Endothelial cell of umbilical vein (primary cell): ENCODE measurements around the gene CNTNAP2. TPM values are rescaled to one million over a fixed set of nuclear protein-coding genes. Genes with fewer than 3 reads are reported as not detected.

Experiments used
- BruUV-seq: library from RNA; stranded (reverse); fragments of 400-500 nt; replicated peaks from 2 replicates; lab custom pipeline; 2021; lab: Mats Ljungman, UMichigan
- CTCF ChIA-PET: fragments of 300-600, 350-600 bp; sonication (Branson Sonifier 250); formaldehyde crosslinking; loops from one replicate; lab custom pipeline; 2021; ENCODE audit warnings: antibody characterized with exemption, inconsistent platforms; lab: Charles Lee
- POLR2A ChIA-PET: fragments of 300-600, 350-600 bp; sonication (Branson Sonifier 250); formaldehyde crosslinking; loops from one replicate; lab custom pipeline; 2021; ENCODE audit warnings: antibody characterized with exemption, inconsistent platforms; lab: Charles Lee
- DNase-seq: peaks from one replicate; pipeline ENCODE4 v3.0.0-alpha.2; 2011; ENCODE audit warnings: low read depth, low spot score
- FAIRE-seq: peaks from 2 replicates; lab custom pipeline; 2011; peaks lifted over from hg19 to GRCh38; lab: Jason Lieb, UNC
- H2AFZ ChIP-seq: 2 replicates; pipeline ENCODE4 v1.6.0; 2012; ENCODE audit warnings: low read depth, low read length, control low read depth, inconsistent platforms
- H3K27ac ChIP-seq: 2 replicates; pipeline ENCODE4 v1.5.1; 2011; ENCODE audit warnings: low read depth, mild to moderate bottlenecking, control low read depth, low read length, moderate library complexity; ENCODE audit not compliant: insufficient read depth
- H3K27me3 ChIP-seq, 2 experiments: 2 replicates each; pipeline versions ENCODE4 v1.6.0 to v1.6.1; 2011; ENCODE audit warnings: low read length in 2 of 2, mixed read lengths in 1 of 2; ENCODE audit not compliant: control insufficient read depth in 2 of 2, insufficient read depth in 2 of 2
- H3K36me3 ChIP-seq, 2 experiments: 2 replicates in 1 of 2; 3 replicates in 1 of 2; pipeline ENCODE4 v1.5.1; 2011; ENCODE audit warnings: low read length in 2 of 2, mild to moderate bottlenecking in 1 of 2, moderate library complexity in 1 of 2; ENCODE audit not compliant: control insufficient read depth in 2 of 2, insufficient read depth in 2 of 2; ENCODE audit errors: extremely low read depth in 1 of 2
- H3K4me1 ChIP-seq: 3 replicates; pipeline ENCODE4 v1.5.1; 2011; ENCODE audit warnings: mild to moderate bottlenecking, low read length; ENCODE audit not compliant: control insufficient read depth, insufficient read depth; ENCODE audit errors: extremely low read depth
- H3K4me2 ChIP-seq: 2 replicates; pipeline ENCODE4 v1.6.1; 2011; ENCODE audit warnings: low read length, control low read depth, mixed read lengths; ENCODE audit not compliant: insufficient read depth
- H3K4me3 ChIP-seq, 3 experiments: fragments of 200-600 bp in 1 of 3; sonication (generic), shearing (Covaris generic) in 1 of 3; replicated peaks in 1 of 3; 2 replicates each; pipeline ENCODE4 v1.5.1; 2011 to 2016; ENCODE audit warnings: control low read depth in 3 of 3, low read length in 3 of 3, mild to moderate bottlenecking in 2 of 3, inconsistent platforms in 1 of 3, low read depth in 1 of 3, moderate library complexity in 1 of 3; ENCODE audit not compliant: insufficient read depth in 1 of 3
- H3K79me2 ChIP-seq: 2 replicates; pipeline ENCODE4 v1.6.0; 2012; ENCODE audit warnings: low read length, inconsistent platforms; ENCODE audit not compliant: control insufficient read depth, insufficient read depth
- H3K9ac ChIP-seq: replicated peaks from 2 replicates; pipeline ENCODE3; 2011; ENCODE audit warnings: low read length, control low read depth; ENCODE audit not compliant: insufficient read depth; ENCODE audit errors: extremely low read depth
- H3K9me1 ChIP-seq: replicated peaks from 3 replicates; pipeline ENCODE4 v1.6.0; 2011; ENCODE audit warnings: mild to moderate bottlenecking, low read length; ENCODE audit not compliant: control insufficient read depth, insufficient read depth; ENCODE audit errors: extremely low read depth
- H3K9me3 ChIP-seq: replicated peaks from 2 replicates; pipeline ENCODE4 v1.5.1; 2012; ENCODE audit warnings: low read length, inconsistent platforms; ENCODE audit not compliant: control insufficient read depth, insufficient read depth
- H4K20me1 ChIP-seq: replicated peaks from 2 replicates; pipeline ENCODE3; 2011; ENCODE audit warnings: mild to moderate bottlenecking, low read length; ENCODE audit not compliant: control insufficient read depth, insufficient read depth; ENCODE audit errors: extremely low read depth
- EZH2 ChIP-seq: IDR thresholded peaks from 2 replicates; pipeline ENCODE4 v1.6.1; 2012; ENCODE audit warnings: borderline replicate concordance, low read depth, mild to moderate bottlenecking, moderate library complexity, low read length, inconsistent platforms; ENCODE audit not compliant: severe bottlenecking
- FOS ChIP-seq: IDR thresholded peaks from 2 replicates; pipeline ENCODE4 v1.6.1; 2011; ENCODE audit warnings: mild to moderate bottlenecking, low read length, moderate library complexity, borderline replicate concordance; ENCODE audit not compliant: insufficient read depth
- GATA2 ChIP-seq: IDR thresholded peaks from 2 replicates; pipeline ENCODE4 v1.7.0; 2011; ENCODE audit warnings: low read depth, mild to moderate bottlenecking, moderate library complexity, mixed read lengths, low read length; ENCODE audit not compliant: insufficient read length, insufficient read depth
- JUN ChIP-seq: IDR thresholded peaks from 2 replicates; pipeline ENCODE4 v1.6.1; 2011; ENCODE audit warnings: borderline replicate concordance, low read depth; ENCODE audit not compliant: insufficient read length, insufficient read depth
- MYC ChIP-seq: IDR thresholded peaks from one replicate; pipeline ENCODE4 v1.6.1; 2011; ENCODE audit warnings: mild to moderate bottlenecking, low read depth, low read length
- POLR2A ChIP-seq: IDR thresholded peaks from 2 replicates; pipeline ENCODE4 v1.6.1; 2012; ENCODE audit warnings: low read depth, mild to moderate bottlenecking, control low read depth, low read length
- POLR2AphosphoS5 ChIP-seq: IDR thresholded peaks from 2 replicates; pipeline ENCODE4 v1.6.1; 2012; ENCODE audit warnings: low read depth, mild to moderate bottlenecking, control low read depth, low read length, moderate library complexity; ENCODE audit not compliant: insufficient read depth
- dilution Hi-C: fragments of 300-500 bp; cut with MboI; formaldehyde crosslinking; loops from one replicate; pipeline ENCODE4 v1.15.0; 2019; ENCODE audit warnings: low sequenced_read_pairs; ENCODE audit not compliant: extremely low pct_ligation_motif_present
- intact Hi-C: fragments of 100-400 bp; cut with micrococcal nuclease; formaldehyde crosslinking; loops from one replicate; pipeline ENCODE4 v1.10.0; 2022
- polyA plus RNA-seq, 4 experiments: library from polyadenylated mRNA; depleted of rRNA in 3 of 4; stranded (reverse) in 3 of 4; unstranded in 1 of 4; fragments of >200 nt; gene quantifications; 2 replicates each; pipeline versions ENCODE4 v1.2.1 to v1.2.3, GENCODE V29; 2011 to 2012; ENCODE audit warnings: missing spikeins in 1 of 4
- total RNA-seq: library from RNA; stranded (reverse); gene quantifications from 2 replicates; pipeline ENCODE4 v1.2.3, GENCODE V29; 2021
- TF ChIP-seq, protein P1 (sequence below): IDR thresholded peaks from 2 replicates; pipeline ENCODE4 v1.6.1; 2011; ENCODE audit not compliant: insufficient read depth, insufficient read length
- TF ChIP-seq, protein P2 (sequence below), 2 donors: IDR thresholded peaks; 1 replicate in 1 of 2; 2 replicates in 1 of 2; pipeline ENCODE4 v1.5.1; 2011; ENCODE audit warnings: low read length in 2 of 2, mild to moderate bottlenecking in 2 of 2, moderate library complexity in 2 of 2, control low read depth in 1 of 2, inconsistent platforms in 1 of 2, low read depth in 1 of 2; ENCODE audit not compliant: insufficient read depth in 1 of 2; ENCODE audit errors: extremely low read depth in 1 of 2

CNTNAP2 gene
- total and polyA plus RNA-seq, 2 donors (not counting 3 experiments of a cell fraction or from before 2014, with no cell fraction given) = not detected

DNA sequence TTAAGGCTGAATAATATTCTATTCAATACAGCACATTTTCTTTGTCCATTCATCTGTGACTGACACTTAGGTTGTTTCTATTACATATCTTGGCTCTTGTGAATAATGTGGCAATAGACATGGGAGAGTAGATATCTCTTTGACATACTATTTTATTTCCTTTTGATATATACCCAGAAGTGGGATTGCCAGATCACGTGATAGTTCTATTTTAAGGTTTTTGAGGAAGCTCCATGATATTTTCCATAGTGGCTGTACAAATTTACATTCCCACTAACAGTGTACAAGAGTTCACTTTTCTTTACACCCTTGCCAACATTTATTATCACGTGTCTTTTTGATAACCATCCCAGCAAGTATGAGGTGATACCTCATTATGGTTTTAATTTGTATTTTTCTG is 1114.7 kb downstream of the CNTNAP2 start:
- Histone ChIP-seq H3K27ac (no peak overlapping the region), H3K27me3 (no peaks in the 10 kb centered on the region), H3K36me3 (no peaks in the 10 kb centered on the region), H3K79me2 (no peaks in the 10 kb centered on the region), H2AFZ (no peak overlapping the region), H3K9me3 (peaks cover 7% of the 10 kb centered on the region), H4K20me1 (no peaks in the 10 kb centered on the region), H3K4me3 (no peak overlapping the region), H3K9me1 (no peaks in the 10 kb centered on the region), H3K4me1 (no peaks in the 10 kb centered on the region), H3K4me2 (no peak overlapping the region), H3K9ac (no peak overlapping the region)
- FAIRE-seq (no peak), DNase-seq (no peak)
- ChIA-PET POLR2A (no interaction called here), CTCF (no interaction called here)
- intact Hi-C loops = no loop called here
- dilution Hi-C loops = no loop called here
- BruUV-seq = no TSS peak
- TF ChIP-seq, protein P1, sequence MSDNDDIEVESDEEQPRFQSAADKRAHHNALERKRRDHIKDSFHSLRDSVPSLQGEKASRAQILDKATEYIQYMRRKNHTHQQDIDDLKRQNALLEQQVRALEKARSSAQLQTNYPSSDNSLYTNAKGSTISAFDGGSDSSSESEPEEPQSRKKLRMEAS = no peak
- TF ChIP-seq, protein P2, sequence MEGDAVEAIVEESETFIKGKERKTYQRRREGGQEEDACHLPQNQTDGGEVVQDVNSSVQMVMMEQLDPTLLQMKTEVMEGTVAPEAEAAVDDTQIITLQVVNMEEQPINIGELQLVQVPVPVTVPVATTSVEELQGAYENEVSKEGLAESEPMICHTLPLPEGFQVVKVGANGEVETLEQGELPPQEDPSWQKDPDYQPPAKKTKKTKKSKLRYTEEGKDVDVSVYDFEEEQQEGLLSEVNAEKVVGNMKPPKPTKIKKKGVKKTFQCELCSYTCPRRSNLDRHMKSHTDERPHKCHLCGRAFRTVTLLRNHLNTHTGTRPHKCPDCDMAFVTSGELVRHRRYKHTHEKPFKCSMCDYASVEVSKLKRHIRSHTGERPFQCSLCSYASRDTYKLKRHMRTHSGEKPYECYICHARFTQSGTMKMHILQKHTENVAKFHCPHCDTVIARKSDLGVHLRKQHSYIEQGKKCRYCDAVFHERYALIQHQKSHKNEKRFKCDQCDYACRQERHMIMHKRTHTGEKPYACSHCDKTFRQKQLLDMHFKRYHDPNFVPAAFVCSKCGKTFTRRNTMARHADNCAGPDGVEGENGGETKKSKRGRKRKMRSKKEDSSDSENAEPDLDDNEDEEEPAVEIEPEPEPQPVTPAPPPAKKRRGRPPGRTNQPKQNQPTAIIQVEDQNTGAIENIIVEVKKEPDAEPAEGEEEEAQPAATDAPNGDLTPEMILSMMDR (IDR thresholded peaks at IDR 0.05; ENCODE audit: extremely low read depth in 1 of 2, insufficient read depth in 1 of 2, low read depth in 1 of 2, low read length in 2 of 2) = no peak
- no peak for TF ChIP-seq GATA2
- no peak for TF ChIP-seq POLR2AphosphoS5
- no peak for TF ChIP-seq MYC
- no peak for TF ChIP-seq EZH2
- TF ChIP-seq FOS = no peak
- TF ChIP-seq JUN = no peak
- TF ChIP-seq POLR2A = no peak
